ENCODE data around the gene GOLIM4. TPM values are rescaled to one million over a fixed set of nuclear protein-coding genes. Genes with fewer than 3 reads are reported as not detected.

Gene GOLIM4
- total and polyA plus RNA-seq, 2 of the 13 experiments (the other 11 are each of a cell fraction or from before 2014, with no cell fraction given), result 10.9 to 47.7 TPM

DNA sequence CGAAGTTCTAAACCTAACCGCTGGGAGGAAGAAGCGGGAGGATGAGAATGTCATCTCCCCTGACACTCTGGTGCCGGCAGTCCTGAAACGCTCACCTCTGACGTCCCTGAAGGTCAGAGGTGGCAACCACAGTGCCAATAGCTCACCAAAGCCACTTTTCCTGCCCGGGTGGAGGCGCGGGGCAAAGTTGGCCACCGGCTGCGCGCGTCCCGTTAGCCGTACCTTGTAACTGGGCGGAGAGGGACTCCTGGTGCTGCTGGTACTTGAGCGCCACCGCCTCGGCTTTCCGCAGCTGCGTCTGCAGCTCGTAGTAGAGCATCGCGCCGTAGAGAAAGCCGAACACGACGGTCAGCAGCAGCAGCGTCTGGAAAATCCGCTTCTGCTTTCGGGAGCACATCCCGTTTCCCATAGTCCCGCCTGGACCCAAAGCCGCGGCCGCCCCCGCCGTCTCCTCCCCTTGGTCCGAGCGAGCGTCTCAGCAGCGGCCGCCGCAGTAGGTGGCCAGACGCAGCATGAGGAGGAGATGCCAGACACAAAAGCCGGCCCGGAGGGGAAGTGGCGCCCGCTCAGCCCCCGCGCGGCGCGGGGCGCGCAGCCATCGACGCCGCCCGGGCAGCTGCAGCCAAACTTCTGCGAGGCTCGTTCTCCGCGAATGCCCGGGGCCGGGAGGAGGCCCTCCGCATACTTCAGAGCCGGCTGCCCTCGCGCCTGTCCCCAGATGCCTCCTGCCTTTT is 680 bp downstream of the GOLIM4 start (continued):
- TF ChIP-seq NONO (IDR thresholded peaks at IDR 0.05) (no peak), NONO (CRISPR knock-in tag; conservative IDR thresholded peaks at IDR 0.05) (no peak), ZBTB42 (CRISPR knock-in tag; IDR thresholded peaks at IDR 0.05) (no peak), ZBTB7A (CRISPR knock-in tag; IDR thresholded peaks at IDR 0.05) (no peak), ERF (CRISPR knock-in tag; IDR thresholded peaks at IDR 0.05) (0 out of 2 replicates have a peak, but pooled peaks have one; percentile 19), ARID3A (IDR thresholded peaks at IDR 0.05; ENCODE audit: low read depth, low read length) (no peak), RFX1 (IDR thresholded peaks at IDR 0.05) (no peak), KLF16 (CRISPR knock-in tag; IDR thresholded peaks at IDR 0.05) (no peak; a peak in 1 of 4 replicates), ZNF274 (CRISPR knock-in tag; IDR thresholded peaks at IDR 0.05) (no peak), LBX2 (CRISPR knock-in tag; IDR thresholded peaks at IDR 0.05; ENCODE audit: borderline replicate concordance) (no peak), HMGA1 (CRISPR knock-in tag; conservative IDR thresholded peaks at IDR 0.05) (no peak), ZNF124 (CRISPR knock-in tag; IDR thresholded peaks at IDR 0.05) (no peak), ZNF296 (CRISPR knock-in tag; conservative IDR thresholded peaks at IDR 0.05) (no peak), ZNF234 (CRISPR knock-in tag; conservative IDR thresholded peaks at IDR 0.05) (no peak), ESRRA (CRISPR knock-in tag; IDR thresholded peaks at IDR 0.05; ENCODE audit: low read depth) (no peak), HNRNPLL (IDR thresholded peaks at IDR 0.05; ENCODE audit: low read depth, low read length, poor library complexity, severe bottlenecking) (peak; percentile 66), TFAP4 (IDR thresholded peaks at IDR 0.05; ENCODE audit: borderline replicate concordance, low read depth) (peak; percentile 42; the same call in 1 of the 2 replicates), ZIK1 (CRISPR knock-in tag; IDR thresholded peaks at IDR 0.05; ENCODE audit: borderline replicate concordance, low read depth) (no peak), STAT5B (CRISPR knock-in tag; IDR thresholded peaks at IDR 0.05) (no peak)
- TF ChIP-seq, protein P1, sequence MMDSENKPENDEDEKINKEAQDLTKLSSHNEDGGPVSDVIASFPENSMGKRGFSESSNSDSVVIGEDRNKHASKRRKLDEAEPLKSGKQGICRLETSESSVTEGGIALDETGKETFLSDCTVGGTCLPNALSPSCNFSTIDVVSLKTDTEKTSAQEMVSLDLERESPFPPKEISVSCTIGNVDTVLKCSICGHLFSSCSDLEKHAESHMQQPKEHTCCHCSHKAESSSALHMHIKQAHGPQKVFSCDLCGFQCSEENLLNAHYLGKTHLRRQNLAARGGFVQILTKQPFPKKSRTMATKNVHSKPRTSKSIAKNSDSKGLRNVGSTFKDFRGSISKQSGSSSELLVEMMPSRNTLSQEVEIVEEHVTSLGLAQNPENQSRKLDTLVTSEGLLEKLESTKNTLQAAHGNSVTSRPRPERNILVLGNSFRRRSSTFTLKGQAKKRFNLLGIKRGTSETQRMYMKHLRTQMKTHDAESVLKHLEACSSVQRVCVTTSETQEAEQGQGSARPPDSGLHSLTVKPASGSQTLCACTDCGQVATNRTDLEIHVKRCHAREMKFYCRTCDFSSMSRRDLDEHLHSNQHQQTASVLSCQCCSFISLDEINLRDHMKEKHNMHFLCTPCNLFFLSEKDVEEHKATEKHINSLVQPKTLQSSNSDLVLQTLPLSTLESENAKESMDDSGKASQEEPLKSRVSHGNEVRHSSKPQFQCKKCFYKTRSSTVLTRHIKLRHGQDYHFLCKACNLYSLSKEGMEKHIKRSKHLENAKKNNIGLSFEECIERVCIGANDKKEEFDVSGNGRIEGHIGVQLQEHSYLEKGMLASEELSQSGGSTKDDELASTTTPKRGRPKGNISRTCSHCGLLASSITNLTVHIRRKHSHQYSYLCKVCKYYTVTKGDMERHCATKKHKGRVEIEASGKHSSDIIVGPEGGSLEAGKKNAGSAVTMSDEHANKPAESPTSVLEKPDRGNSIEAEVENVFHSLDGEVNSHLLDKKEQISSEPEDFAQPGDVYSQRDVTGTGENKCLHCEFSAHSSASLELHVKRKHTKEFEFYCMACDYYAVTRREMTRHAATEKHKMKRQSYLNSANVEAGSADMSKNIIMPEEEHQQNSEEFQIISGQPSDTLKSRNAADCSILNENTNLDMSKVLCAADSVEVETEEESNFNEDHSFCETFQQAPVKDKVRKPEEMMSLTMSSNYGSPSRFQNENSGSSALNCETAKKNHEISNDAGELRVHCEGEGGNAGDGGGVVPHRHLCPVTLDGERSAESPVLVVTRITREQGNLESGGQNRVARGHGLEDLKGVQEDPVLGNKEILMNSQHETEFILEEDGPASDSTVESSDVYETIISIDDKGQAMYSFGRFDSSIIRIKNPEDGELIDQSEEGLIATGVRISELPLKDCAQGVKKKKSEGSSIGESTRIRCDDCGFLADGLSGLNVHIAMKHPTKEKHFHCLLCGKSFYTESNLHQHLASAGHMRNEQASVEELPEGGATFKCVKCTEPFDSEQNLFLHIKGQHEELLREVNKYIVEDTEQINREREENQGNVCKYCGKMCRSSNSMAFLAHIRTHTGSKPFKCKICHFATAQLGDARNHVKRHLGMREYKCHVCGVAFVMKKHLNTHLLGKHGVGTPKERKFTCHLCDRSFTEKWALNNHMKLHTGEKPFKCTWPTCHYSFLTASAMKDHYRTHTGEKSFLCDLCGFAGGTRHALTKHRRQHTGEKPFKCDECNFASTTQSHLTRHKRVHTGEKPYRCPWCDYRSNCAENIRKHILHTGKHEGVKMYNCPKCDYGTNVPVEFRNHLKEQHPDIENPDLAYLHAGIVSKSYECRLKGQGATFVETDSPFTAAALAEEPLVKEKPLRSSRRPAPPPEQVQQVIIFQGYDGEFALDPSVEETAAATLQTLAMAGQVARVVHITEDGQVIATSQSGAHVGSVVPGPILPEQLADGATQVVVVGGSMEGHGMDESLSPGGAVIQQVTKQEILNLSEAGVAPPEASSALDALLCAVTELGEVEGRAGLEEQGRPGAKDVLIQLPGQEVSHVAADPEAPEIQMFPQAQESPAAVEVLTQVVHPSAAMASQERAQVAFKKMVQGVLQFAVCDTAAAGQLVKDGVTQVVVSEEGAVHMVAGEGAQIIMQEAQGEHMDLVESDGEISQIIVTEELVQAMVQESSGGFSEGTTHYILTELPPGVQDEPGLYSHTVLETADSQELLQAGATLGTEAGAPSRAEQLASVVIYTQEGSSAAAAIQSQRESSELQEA (CRISPR knock-in tag; IDR thresholded peaks at IDR 0.05; ENCODE audit: not compliant biosample characterization), result no peak

Data from HepG2 (cell line).